ENCODE measurements around the gene PAPPA. TPM values are rescaled to one million over a fixed set of nuclear protein-coding genes. Genes with fewer than 3 reads are reported as not detected.

PAPPA gene
- total RNA-seq, 1 experiment from 2014 or later, result 0.17 TPM

DNA sequence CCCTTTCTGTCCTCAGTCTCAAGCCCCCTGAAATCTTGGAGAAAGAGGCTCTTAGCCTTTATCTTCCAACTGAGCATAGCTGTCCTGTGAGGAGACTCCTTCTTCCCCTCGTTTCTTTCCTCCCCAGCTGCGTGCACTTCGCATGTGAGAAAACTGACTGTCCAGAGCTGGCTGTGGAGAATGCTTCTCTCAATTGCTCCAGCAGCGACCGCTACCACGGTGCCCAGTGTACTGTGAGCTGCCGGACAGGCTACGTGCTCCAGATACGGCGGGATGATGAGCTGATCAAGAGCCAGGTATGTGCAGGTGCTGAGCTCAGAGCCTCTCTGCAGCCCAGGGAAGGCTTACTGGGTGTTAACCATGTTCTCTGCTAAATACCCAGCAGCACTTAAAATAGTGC is 190.8 kb downstream of the PAPPA start:
- Histone ChIP-seq H3K4me2 (ENCODE audit: insufficient read depth, insufficient read length, low read length) (no peak overlapping the region), H2BK12ac (ENCODE audit: insufficient read length, low read depth, low read length) (no peak overlapping the region), H2BK5ac (ENCODE audit: insufficient read length, low read length) (no peak overlapping the region), H3K27me3 (ENCODE audit: insufficient read depth, low read length) (peaks cover 6% of the 10 kb centered on the region; the same call in 1 of the 2 replicates), H3K23ac (ENCODE audit: insufficient read length, low read depth, low read length) (no peak overlapping the region), H4K5ac (ENCODE audit: insufficient read length, low read depth, low read length) (no peak overlapping the region), H3K9ac (ENCODE audit: extremely low read depth, insufficient read length, low read length) (no peak overlapping the region), H2AK5ac (ENCODE audit: insufficient read length, low read length) (no peak overlapping the region), H3K9me3 (ENCODE audit: control insufficient read depth, low read depth, low read length) (no peaks in the 10 kb centered on the region), H4K91ac (ENCODE audit: insufficient read length, low read depth, low read length) (no peak overlapping the region), H3K56ac (ENCODE audit: insufficient read length, low read depth, low read length) (no peak overlapping the region), H2BK120ac (ENCODE audit: low read depth, low read length, poor library complexity, severe bottlenecking) (no peak overlapping the region), H2BK20ac (ENCODE audit: low read depth, low read length, poor library complexity, severe bottlenecking) (no peak overlapping the region), H2AFZ (ENCODE audit: low read length) (no peak overlapping the region), H4K20me1 (ENCODE audit: control insufficient read depth, insufficient read depth, insufficient read length) (no peaks in the 10 kb centered on the region), H3K79me2 (ENCODE audit: insufficient read depth, low read length) (no peaks in the 10 kb centered on the region), H3K18ac (ENCODE audit: insufficient read length, low read depth, low read length) (no peak overlapping the region), H3K79me1 (ENCODE audit: insufficient read depth, low read depth, low read length, poor library complexity, severe bottlenecking) (no peaks in the 10 kb centered on the region), H3K23me2 (ENCODE audit: insufficient read length, low read depth, low read length, poor library complexity, severe bottlenecking) (no peaks in the 10 kb centered on the region), H3K14ac (ENCODE audit: insufficient read depth, low read length) (no peak overlapping the region), H3K4me1 (ENCODE audit: insufficient read depth, low read length) (peaks cover 7% of the 10 kb centered on the region; the same call in 1 of the 2 replicates), H3T11ph (ENCODE audit: low read length) (no peak overlapping the region), H2BK15ac (ENCODE audit: low read depth, low read length) (no peak overlapping the region), H3K27ac (ENCODE audit: insufficient read length, low read depth, low read length) (no peak overlapping the region), H3K4ac (ENCODE audit: low read depth, low read length) (no peak overlapping the region), H4K8ac (replicated peaks; ENCODE audit: insufficient read length, low read depth, low read length) (no peak overlapping the region)
- Mint-ChIP-seq H3K27ac (no peak overlapping the region), H3K4me1 (peaks cover 21 to 33% of the 10 kb centered on the region in 2 experiments), H3K4me3 (no peak overlapping the region), H3K9me3 (no peaks in the 10 kb centered on the region; a peak in 1 of 5 replicates), H3K36me3 (ENCODE audit: insufficient read depth in 1 of 3, low read depth in 3 of 3) (no peaks in the 10 kb centered on the region), H3K27me3 (ENCODE audit: low read depth) (peaks cover 59% of the 10 kb centered on the region)
- no peak for DNase-seq
- TF ChIP-seq, protein P1, sequence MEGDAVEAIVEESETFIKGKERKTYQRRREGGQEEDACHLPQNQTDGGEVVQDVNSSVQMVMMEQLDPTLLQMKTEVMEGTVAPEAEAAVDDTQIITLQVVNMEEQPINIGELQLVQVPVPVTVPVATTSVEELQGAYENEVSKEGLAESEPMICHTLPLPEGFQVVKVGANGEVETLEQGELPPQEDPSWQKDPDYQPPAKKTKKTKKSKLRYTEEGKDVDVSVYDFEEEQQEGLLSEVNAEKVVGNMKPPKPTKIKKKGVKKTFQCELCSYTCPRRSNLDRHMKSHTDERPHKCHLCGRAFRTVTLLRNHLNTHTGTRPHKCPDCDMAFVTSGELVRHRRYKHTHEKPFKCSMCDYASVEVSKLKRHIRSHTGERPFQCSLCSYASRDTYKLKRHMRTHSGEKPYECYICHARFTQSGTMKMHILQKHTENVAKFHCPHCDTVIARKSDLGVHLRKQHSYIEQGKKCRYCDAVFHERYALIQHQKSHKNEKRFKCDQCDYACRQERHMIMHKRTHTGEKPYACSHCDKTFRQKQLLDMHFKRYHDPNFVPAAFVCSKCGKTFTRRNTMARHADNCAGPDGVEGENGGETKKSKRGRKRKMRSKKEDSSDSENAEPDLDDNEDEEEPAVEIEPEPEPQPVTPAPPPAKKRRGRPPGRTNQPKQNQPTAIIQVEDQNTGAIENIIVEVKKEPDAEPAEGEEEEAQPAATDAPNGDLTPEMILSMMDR (conservative IDR thresholded peaks at IDR 0.05), result no peak
- WGBS (ENCODE audit: extremely low coverage, insufficient read length, low lambda C conversion rate), result no CpG with 5 or more reads among the region's 10 CpGs

All from H9 (cell line).